Dendritic cell treated with granulocyte-macrophage colony-stimulating factor and Interleukin-4, amounts not matched to agents 40 ng/mL and 50 ng/mL, for 4 days (primary cell): Measurements from ENCODE around the gene NKX6-1.

Source experiments
- H3K27ac Mint-ChIP-seq: one replicate; pipeline ENCODE4 v1.8.0; 2022; ENCODE audit warnings: mild to moderate bottlenecking, mixed read lengths
- H3K27me3 Mint-ChIP-seq: one replicate; pipeline ENCODE4 v1.8.0; 2022; ENCODE audit warnings: mild to moderate bottlenecking, mixed read lengths
- H3K36me3 Mint-ChIP-seq: one replicate; pipeline ENCODE4 v1.8.0; 2022; ENCODE audit warnings: low read depth, mixed read lengths
- H3K4me1 Mint-ChIP-seq: one replicate; pipeline ENCODE4 v1.8.0; 2022; ENCODE audit warnings: low read depth, mixed read lengths
- H3K4me3 Mint-ChIP-seq: one replicate; pipeline ENCODE4 v1.8.0; 2022; ENCODE audit warnings: mild to moderate bottlenecking, moderate library complexity, mixed read lengths
- H3K9me3 Mint-ChIP-seq: one replicate; pipeline ENCODE4 v1.8.0; 2022; ENCODE audit warnings: mixed read lengths
- intact Hi-C: fragments of 100-400 bp; cut with micrococcal nuclease; formaldehyde crosslinking; loops from one replicate; pipeline ENCODE4 v1.15.0; 2022

Gene NKX6-1

DNA sequence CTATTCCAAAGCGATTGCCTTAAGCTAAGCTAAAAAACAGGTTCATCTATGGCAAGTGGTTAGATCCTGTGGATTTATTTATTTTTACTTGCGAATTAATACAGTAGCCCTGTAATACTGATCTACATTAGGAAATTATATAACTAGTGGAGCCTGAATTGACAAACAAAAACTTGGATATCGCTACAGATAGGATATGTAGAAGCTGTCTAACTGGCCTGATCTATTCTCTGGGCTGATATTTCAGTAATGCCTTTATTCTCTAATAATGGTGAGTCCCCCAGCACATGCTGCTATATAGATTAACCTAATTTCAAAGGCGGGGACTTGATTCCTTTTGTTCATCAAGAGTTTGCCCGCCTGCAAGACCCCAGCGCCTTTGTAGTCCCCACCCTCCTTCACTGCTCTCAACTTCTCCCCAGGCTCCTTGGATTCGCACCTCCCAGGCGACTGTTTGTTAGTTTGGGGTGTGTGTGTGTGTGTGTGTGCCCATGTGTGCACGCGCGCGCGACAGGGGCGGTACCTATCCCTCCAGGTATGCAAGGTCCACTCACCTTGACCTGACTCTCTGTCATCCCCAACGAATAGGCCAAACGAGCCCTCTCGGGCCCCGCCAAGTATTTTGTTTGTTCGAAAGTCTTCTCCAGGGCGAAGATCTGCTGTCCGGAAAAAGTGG lies 3.8 kb downstream of the NKX6-1 start:
- intact Hi-C loops, result loop anchor here (10.0 kb wide), 1 partner anchor 990 kb away; no protein-coding TSS in a partner anchor
- Mint-ChIP-seq H3K9me3 (no peaks in the 10 kb centered on the region), H3K4me1 (peaks cover 54% of the 10 kb centered on the region), H3K36me3 (no peaks in the 10 kb centered on the region), H3K27me3 (peaks cover 91% of the 10 kb centered on the region), H3K27ac (no peak overlapping the region), H3K4me3 (no peak overlapping the region)

DNA sequence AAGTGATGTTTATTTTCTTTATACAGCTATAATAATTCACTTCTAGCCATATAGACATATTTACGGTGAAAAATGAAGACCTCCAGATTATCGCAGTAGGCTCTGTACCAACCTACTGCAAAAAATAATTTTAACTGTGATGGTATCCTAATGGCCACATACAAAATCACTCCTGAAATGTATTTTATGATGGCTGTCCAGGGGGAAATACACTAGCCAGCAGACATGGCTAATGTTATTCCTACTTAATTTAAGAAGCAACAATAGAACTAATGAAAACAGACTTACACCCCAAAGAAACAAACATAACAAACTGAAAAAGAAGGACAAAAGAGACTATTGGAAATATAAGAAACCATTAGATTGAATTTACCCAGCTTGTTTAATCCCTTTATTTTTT lies 4.6 kb downstream of the NKX6-1 start:
- H3K9me3 Mint-ChIP-seq, result no peaks in the 10 kb centered on the region
- H3K4me3 Mint-ChIP-seq, result no peak overlapping the region
- no peaks in the 10 kb centered on the region for H3K36me3 Mint-ChIP-seq
- no peak overlapping the region for H3K27ac Mint-ChIP-seq
- H3K4me1 Mint-ChIP-seq, result peaks cover 48% of the 10 kb centered on the region
- intact Hi-C loops, result loop anchor here (10.0 kb wide), 1 partner anchor 990 kb away; no protein-coding TSS in a partner anchor
- H3K27me3 Mint-ChIP-seq, result peaks cover 91% of the 10 kb centered on the region

DNA sequence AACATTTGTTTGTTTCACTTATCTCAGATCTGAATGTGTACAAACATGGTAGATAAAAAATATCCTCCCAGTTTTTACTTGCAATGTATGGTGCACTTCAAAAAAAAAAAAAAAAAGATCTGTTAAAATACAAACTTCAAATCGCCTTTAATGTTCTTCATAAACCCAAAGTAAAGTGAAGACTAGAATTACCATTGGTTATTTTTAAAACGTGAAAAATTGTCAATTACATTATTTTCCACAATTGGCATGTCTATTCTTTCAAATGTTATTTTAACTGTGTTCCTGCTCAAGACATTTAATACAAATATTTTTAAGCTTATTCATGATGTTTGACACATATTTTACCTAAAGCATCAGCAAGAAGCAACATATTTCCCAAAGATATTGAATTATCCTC lies 5.0 kb downstream of the NKX6-1 start:
- H3K36me3 Mint-ChIP-seq, result no peaks in the 10 kb centered on the region
- no peaks in the 10 kb centered on the region for H3K9me3 Mint-ChIP-seq
- peaks cover 91% of the 10 kb centered on the region for H3K27me3 Mint-ChIP-seq
- H3K4me3 Mint-ChIP-seq, result no peak overlapping the region
- no peak overlapping the region for H3K27ac Mint-ChIP-seq
- peaks cover 43% of the 10 kb centered on the region for H3K4me1 Mint-ChIP-seq
- intact Hi-C loops, result loop anchor here (10.0 kb wide), 1 partner anchor 989 kb away; no protein-coding TSS in a partner anchor

DNA sequence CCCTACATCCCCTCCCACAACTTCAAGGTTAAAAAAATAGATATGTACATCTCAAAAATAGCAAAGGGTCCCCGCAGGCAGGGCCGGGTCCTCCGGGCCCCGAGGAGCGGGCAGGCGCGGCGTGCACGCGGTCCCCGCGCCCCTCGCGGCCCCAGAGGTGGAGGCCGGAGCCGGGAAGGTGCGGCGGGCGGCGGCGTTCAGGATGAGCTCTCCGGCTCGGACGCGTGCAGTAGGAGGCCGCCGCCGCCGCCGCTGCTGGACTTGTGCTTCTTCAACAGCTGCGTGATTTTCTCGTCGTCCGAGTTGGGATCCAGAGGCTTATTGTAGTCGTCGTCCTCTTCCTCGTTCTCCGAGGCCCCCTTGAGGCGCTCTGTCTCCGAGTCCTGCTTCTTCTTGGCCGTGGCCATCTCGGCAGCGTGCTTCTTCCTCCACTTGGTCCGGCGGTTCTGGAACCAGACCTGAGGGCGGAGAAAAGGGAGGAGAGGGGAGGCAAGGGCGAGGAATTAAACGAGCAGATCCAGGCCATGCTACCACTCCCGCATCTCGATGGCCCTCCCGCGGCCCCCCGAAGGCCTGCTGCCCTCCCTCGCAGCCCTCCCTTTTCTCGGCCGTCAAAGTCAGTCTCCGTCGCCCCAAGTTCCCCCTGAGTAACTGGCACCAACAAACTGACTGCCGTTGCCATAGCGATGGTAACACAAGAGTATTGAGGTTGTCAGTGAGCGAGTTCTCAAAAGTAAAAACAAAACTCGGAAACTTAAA lies 5.8 kb downstream of the NKX6-1 start:
- H3K27ac Mint-ChIP-seq, result no peak overlapping the region
- peaks cover 91% of the 10 kb centered on the region for H3K27me3 Mint-ChIP-seq

DNA sequence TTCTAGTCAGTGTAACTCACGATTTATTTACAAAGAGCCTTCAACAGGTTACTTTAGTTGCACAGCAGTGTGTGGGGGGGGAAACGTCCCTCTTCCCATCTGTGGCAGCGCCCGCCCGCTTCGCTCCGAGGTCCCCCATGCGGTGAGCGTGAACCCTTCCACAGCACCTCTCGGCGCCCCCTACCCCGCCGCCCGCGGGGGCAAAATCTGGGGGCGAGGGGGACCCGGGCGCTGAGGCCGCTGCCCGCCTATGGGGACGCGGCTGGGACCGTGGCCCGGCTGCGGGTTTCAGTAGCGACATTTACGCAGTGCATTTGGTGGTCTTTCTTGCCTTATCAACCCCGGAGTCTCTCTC lies 6.4 kb downstream of the NKX6-1 start:
- intact Hi-C loops, result loop anchor here (10.0 kb wide), 1 partner anchor 988 kb away; no protein-coding TSS in a partner anchor
- no peak overlapping the region for H3K27ac Mint-ChIP-seq
- H3K4me3 Mint-ChIP-seq, result peak overlapping the region; percentile 46

More for the DNA sequence above, 5.8 kb downstream of the NKX6-1 start:
- peak overlapping the region; percentile 68 for H3K4me3 Mint-ChIP-seq
- H3K4me1 Mint-ChIP-seq, result peaks cover 35% of the 10 kb centered on the region
- intact Hi-C loops, result loop anchor here (10.0 kb wide), 1 partner anchor 988 kb away; no protein-coding TSS in a partner anchor
- no peaks in the 10 kb centered on the region for H3K9me3 Mint-ChIP-seq
- H3K36me3 Mint-ChIP-seq, result no peaks in the 10 kb centered on the region

DNA sequence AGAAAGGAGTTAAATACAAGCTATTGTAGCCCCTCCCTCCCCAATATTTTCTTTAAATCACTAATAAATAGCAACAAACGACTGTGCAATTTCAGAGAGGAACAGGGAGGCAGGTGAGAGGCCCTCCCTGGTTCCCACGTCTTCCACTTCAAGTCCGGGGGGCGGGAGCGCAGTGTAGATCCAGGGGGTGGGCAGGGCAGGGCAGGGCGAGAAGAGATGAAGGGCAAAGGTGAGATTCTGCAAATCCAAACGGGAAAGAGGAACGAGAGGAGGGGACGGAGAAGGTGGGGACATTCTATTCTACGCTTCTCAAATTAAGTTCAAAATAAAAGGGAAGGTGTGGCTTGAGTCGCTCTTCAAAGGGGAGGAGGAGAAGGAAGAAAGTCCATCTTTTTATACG lies 6.8 kb downstream of the NKX6-1 start:
- intact Hi-C loops, result loop anchor here (10.0 kb wide), 1 partner anchor 987 kb away; no protein-coding TSS in a partner anchor
- H3K27me3 Mint-ChIP-seq, result peaks cover 87% of the 10 kb centered on the region
- H3K27ac Mint-ChIP-seq, result no peak overlapping the region
- no peak overlapping the region for H3K4me3 Mint-ChIP-seq
- H3K4me1 Mint-ChIP-seq, result peaks cover 32% of the 10 kb centered on the region
- H3K36me3 Mint-ChIP-seq, result no peaks in the 10 kb centered on the region
- no peaks in the 10 kb centered on the region for H3K9me3 Mint-ChIP-seq

More for the DNA sequence above, 6.4 kb downstream of the NKX6-1 start:
- Mint-ChIP-seq H3K36me3 (no peaks in the 10 kb centered on the region), H3K4me1 (peaks cover 32% of the 10 kb centered on the region), H3K9me3 (no peaks in the 10 kb centered on the region), H3K27me3 (peaks cover 89% of the 10 kb centered on the region)

DNA sequence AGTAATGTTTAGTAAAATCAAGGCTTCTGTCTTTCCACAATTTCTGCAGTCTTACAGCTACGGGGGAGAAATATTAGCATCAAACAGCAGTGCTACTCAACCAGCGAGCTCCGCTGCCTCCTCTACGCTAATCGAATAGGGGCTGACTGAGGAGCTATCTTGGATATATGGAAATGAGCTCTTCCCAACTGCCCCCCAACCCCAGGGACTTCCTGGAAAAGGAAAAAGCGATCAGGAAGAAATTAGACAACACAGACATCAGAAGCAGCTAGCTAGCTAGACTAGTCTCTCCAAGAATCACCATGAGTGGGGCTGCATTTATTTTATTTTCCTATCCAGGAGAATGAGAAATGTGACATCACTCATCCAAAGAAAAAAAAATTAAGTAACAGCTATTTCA lies 7.6 kb downstream of the NKX6-1 start:
- Mint-ChIP-seq H3K27ac (no peak overlapping the region), H3K36me3 (no peaks in the 10 kb centered on the region), H3K9me3 (no peaks in the 10 kb centered on the region), H3K4me3 (no peak overlapping the region), H3K4me1 (peaks cover 23% of the 10 kb centered on the region), H3K27me3 (peaks cover 86% of the 10 kb centered on the region)
- intact Hi-C loops, result loop anchor here (10.0 kb wide), 1 partner anchor 987 kb away; no protein-coding TSS in a partner anchor

DNA sequence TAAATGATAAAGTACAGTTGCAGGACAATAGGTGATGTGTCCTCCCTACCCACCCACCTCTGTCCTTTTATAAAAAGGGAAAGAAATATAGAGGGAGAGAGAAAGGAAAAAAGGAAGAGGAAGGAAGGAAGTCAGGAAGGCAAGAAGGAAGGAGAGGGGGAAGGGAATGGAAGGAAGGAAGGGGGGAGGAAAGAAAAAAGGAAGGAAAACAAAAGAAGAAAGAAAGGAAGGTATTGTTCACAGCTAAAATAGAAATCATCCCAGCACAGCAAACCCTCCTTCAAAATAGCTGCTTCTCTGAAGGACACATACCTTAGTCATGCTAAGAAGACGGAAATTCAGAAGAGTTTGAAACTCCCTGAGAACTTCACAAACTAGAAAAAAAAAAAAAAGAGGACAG lies 8.4 kb downstream of the NKX6-1 start:
- no peak overlapping the region for H3K27ac Mint-ChIP-seq
- intact Hi-C loops, result loop anchor here (10.0 kb wide), 1 partner anchor 986 kb away; no protein-coding TSS in a partner anchor
- no peaks in the 10 kb centered on the region for H3K9me3 Mint-ChIP-seq
- H3K4me1 Mint-ChIP-seq, result peaks cover 15% of the 10 kb centered on the region
- H3K4me3 Mint-ChIP-seq, result no peak overlapping the region
- H3K36me3 Mint-ChIP-seq, result no peaks in the 10 kb centered on the region
- H3K27me3 Mint-ChIP-seq, result peaks cover 85% of the 10 kb centered on the region

DNA sequence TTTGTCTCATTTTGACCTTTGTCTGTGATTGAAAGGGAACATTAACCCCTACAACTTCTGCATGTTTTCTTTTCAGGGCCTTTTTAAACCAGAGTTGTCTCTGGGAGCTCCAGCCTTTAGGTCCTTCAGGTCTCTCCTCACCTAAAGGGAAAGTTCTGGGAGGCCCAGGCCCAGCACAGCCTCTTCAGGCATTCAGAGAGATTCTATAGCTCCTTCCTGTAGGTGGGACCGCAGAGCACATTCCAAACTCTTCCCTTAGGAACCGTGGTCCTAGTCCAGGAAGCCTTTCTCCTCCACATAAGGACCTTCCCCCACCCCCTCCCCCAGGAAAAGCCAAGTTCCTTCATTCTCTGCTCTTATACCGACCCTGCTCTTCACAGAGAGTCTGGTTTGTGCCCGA lies 14.9 kb downstream of the NKX6-1 start:
- intact Hi-C loops, result no loop called here
- peaks cover 32% of the 10 kb centered on the region for H3K4me1 Mint-ChIP-seq
- peaks cover 93% of the 10 kb centered on the region for H3K27me3 Mint-ChIP-seq
- no peaks in the 10 kb centered on the region for H3K9me3 Mint-ChIP-seq
- H3K4me3 Mint-ChIP-seq, result no peak overlapping the region
- H3K36me3 Mint-ChIP-seq, result no peaks in the 10 kb centered on the region
- no peak overlapping the region for H3K27ac Mint-ChIP-seq

DNA sequence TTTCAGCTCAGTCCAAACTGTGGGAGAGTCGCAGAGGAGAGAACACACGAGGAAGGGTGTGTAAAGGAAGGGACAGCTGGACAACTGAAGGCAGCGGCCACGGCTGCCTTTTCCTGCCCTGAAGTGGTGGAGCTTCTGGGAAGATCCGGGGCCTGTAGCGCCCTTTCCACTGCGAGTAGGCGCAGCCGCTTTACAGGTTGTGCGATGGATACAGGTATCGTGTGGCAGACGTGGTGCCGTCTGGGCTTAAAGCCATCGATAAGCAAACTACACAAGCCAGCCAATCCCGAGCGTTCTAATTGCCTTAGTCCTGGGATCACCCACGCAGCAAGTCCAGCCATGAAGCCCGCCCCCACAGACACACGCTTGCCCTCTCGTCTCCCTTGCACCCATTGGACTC lies 15.4 kb downstream of the NKX6-1 start:
- Mint-ChIP-seq H3K27me3 (peaks cover 92% of the 10 kb centered on the region), H3K9me3 (no peaks in the 10 kb centered on the region), H3K4me3 (no peak overlapping the region), H3K36me3 (no peaks in the 10 kb centered on the region), H3K27ac (no peak overlapping the region), H3K4me1 (peaks cover 32% of the 10 kb centered on the region)
- intact Hi-C loops, result no loop called here

DNA sequence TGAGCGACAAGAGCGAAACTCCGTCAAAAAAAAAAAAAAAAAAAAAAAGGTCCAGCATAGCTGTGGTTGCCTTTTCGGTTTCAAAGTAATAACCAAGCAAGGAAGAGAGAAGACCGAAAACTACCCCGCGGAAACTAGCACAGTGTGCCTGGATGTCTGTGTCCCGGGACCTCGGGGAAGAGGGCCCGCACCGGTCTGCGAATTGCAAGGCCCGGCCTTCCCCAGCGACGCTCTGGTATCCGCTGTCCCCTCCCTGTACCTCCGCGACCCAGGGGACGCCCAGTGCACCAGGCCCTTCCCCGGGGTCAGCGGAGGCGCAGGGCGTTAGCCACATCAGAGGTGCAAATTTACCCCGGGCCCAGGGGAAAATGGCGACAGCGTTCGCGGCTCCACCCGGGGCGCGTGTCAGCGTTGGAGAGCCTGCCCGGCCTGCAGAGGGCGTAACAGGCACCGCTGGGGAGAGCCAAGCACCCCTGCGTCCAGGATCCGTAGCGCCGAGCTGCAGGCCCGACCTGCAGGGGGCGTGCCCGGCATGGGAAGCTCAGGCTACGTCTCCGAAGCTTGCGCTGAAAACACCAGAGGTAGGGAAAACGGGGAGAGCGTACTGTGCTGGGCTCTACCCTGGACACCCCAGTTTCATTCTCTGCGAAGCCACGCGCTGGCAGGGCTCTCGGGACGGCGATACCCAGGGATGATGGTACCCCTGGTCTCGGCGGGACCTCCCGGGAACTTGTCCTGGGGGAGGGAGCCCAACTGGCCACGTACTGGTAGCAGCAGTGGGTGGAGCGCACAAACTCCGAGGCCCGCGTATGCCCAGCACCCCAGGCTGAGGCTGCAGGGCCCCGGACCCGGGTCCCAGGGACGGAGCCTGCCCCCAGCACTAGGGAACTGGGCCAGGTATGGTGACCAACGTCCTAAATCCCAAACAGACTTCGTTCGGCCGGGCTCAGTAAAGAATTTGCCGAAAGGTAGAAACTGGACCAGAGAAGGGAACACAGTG lies 16.2 kb downstream of the NKX6-1 start:
- H3K27ac Mint-ChIP-seq, result no peak overlapping the region
- peaks cover 32% of the 10 kb centered on the region for H3K4me1 Mint-ChIP-seq
- peaks cover 93% of the 10 kb centered on the region for H3K27me3 Mint-ChIP-seq
- H3K9me3 Mint-ChIP-seq, result no peaks in the 10 kb centered on the region
- intact Hi-C loops, result no loop called here
- peak overlapping the region; percentile 49 for H3K4me3 Mint-ChIP-seq
- no peaks in the 10 kb centered on the region for H3K36me3 Mint-ChIP-seq

DNA sequence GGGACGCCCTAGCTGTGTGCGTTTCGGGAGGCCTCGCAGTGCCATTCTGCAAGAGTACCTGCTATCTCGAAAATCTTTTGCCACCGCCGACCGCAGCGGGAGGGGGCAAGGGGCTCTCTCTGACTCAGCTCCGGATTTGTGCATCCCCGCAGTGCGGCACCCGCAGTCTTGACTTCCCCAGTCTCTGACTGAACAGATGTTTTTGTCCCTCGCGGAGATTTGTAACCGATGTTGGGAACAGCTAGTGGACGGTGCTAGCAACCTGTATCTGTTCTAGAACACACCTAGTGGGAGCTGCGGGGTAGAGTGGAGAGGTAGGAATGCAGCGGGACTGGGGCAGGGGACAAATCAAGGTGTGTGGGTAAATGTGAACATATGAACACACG lies 17.2 kb downstream of the NKX6-1 start:
- Mint-ChIP-seq H3K9me3 (no peaks in the 10 kb centered on the region), H3K27me3 (peaks cover 87% of the 10 kb centered on the region), H3K27ac (no peak overlapping the region)

DNA sequence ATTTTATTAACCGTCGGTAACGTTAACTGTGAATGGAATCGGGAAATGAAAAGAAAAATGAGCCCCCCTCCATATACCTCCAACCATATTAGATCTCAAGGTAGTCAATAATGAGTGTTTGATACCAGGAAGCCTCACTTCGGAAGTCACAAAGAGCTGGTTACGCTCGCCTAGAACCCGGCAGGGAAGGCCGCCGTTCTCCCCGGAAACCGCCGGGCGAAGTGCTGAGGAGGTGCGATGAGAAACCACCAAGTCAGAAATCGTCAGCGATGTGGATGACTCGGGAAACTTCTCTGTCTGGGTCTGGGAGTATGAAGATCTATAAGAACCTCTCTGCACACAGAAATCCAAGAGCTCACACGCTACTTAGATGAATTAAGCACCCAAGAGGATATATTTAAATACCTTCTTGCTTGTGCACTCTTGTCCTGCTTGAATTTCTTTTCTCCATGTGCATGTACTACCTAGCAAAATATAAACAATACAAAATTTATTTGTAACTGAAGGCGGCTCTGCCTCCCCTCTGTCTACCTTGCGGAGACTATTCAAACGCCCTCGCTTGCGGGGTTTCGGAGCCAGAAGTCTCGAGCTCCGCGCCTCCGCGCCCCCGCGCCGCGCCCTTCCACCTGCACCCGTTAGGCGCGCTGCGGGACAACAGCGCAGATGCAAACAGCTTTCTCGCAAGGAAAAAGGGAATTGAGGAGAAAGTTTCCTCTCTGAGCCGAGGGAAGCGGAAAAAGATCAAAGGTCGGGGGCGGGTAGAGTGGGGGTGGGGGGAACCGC lies 17.8 kb downstream of the NKX6-1 start:
- H3K4me1 Mint-ChIP-seq, result peaks cover 32% of the 10 kb centered on the region
- no peak overlapping the region for H3K27ac Mint-ChIP-seq
- no peak overlapping the region for H3K4me3 Mint-ChIP-seq
- no peaks in the 10 kb centered on the region for H3K36me3 Mint-ChIP-seq
- intact Hi-C loops, result no loop called here
- no peaks in the 10 kb centered on the region for H3K9me3 Mint-ChIP-seq
- peaks cover 82% of the 10 kb centered on the region for H3K27me3 Mint-ChIP-seq

More for the DNA sequence above, 17.2 kb downstream of the NKX6-1 start:
- no peak overlapping the region for H3K4me3 Mint-ChIP-seq
- intact Hi-C loops, result no loop called here
- peaks cover 32% of the 10 kb centered on the region for H3K4me1 Mint-ChIP-seq
- no peaks in the 10 kb centered on the region for H3K36me3 Mint-ChIP-seq
